Dermis microvascular lymphatic vessel endothelial cell (primary cell): ENCODE measurements around the gene MXRA7. TPM values are rescaled to one million over a fixed set of nuclear protein-coding genes. Genes with fewer than 3 reads are reported as not detected.
A peak's percentile ranks its signal among the peaks of the same experiment; 100 is the strongest.

Experiments
- DNase-seq, 2 donors: peaks; one replicate each; pipeline versions ENCODE4 v3.0.0 to v3.0.0-alpha.2; 2010; ENCODE audit warnings: low read depth in 2 of 2
- total RNA-seq: library from RNA; depleted of rRNA; stranded (reverse); fragments of >200 nt; gene quantifications from 2 replicates; pipeline ENCODE4 v1.2.1, GENCODE V29; 2014

The MXRA7 gene
- total RNA-seq, 1 donor from 2014 or later: 140 TPM

- DNase-seq: peak in 1 of 2 donors; percentile 87
These were observed 13.7 kb downstream of the MXRA7 start for GRCh38 chr17:76696763-76697701.

GRCh38 chr17:76695059-76695831 is 15.5 kb downstream of the MXRA7 start:
- no peak for DNase-seq

GRCh38 chr17:76691379-76692191 is 19.2 kb downstream of the MXRA7 start:
- no peak for DNase-seq

- DNase-seq: no peak
These were observed 20.0 kb downstream of the MXRA7 start for GRCh38 chr17:76690596-76691280.

- no peak for DNase-seq
These were observed 20.9 kb downstream of the MXRA7 start for GRCh38 chr17:76689859-76690258.

GRCh38 chr17:76688165-76688622 is 22.6 kb downstream of the MXRA7 start:
- peak in 1 of 2 donors; percentile 25 for DNase-seq

- DNase-seq: no peak
These were observed 23.2 kb downstream of the MXRA7 start for GRCh38 chr17:76687298-76688164.

GRCh38 chr17:76686538-76687297 is 24.0 kb downstream of the MXRA7 start:
- DNase-seq: no peak

GRCh38 chr17:76685846-76686245 is 24.9 kb downstream of the MXRA7 start:
- DNase-seq: no peak

GRCh38 chr17:76685366-76685765 is 25.4 kb downstream of the MXRA7 start:
- DNase-seq: no peak

GRCh38 chr17:76684756-76685155 is 26.0 kb downstream of the MXRA7 start:
- DNase-seq: no peak

- DNase-seq: no peak
These were observed 26.6 kb downstream of the MXRA7 start for GRCh38 chr17:76683921-76684745.

GRCh38 chr17:76683011-76683755 is 27.6 kb downstream of the MXRA7 start:
- no peak for DNase-seq

GRCh38 chr17:76682296-76682695 is 28.5 kb downstream of the MXRA7 start:
- no peak for DNase-seq

GRCh38 chr17:76681222-76682137 is 29.3 kb downstream of the MXRA7 start:
- DNase-seq: peak in 1 of 2 donors; percentile 76

GRCh38 chr17:76679239-76679638 is 31.5 kb downstream of the MXRA7 start:
- no peak for DNase-seq
